Glomerular visceral epithelial cell (primary cell): ENCODE measurements around the gene FANCD2OS.
"Not testable (repeated sequence)": the region's sequence is repeated elsewhere in the genome, so short reads cannot be mapped to it uniquely, and the experiment has no call there.

Source experiments
- DNase-seq: peaks from one replicate; pipeline ENCODE4 v3.0.0-alpha.2; 2016; ENCODE audit errors: extremely low spot score

Gene FANCD2OS

GRCh38 chr3:10108091-10108490 is at the start of gene FANCD2OS:
Gene FANCD2OS (minus strand): TSS chr3:10108255. CDS start chr3:10104774, 3,481 bp downstream.
- DNase-seq = no peak

- no peak for DNase-seq
Measured at GRCh38 chr3:10157031-10157430, 49.0 kb upstream of the FANCD2OS start.

- DNase-seq = no peak
Measured at GRCh38 chr3:10155658-10156057, 47.6 kb upstream of the FANCD2OS start.

GRCh38 chr3:10155123-10155472 is 47.0 kb upstream of the FANCD2OS start:
- no peak for DNase-seq

- DNase-seq = no peak
Measured at GRCh38 chr3:10154335-10155122, 46.5 kb upstream of the FANCD2OS start.

- DNase-seq = no peak
Measured at GRCh38 chr3:10150987-10151386, 42.9 kb upstream of the FANCD2OS start.

GRCh38 chr3:10149226-10149625 is 41.2 kb upstream of the FANCD2OS start:
- no peak for DNase-seq

GRCh38 chr3:10145685-10146084 is 37.6 kb upstream of the FANCD2OS start:
- DNase-seq = no peak

- no peak for DNase-seq
Measured at GRCh38 chr3:10142707-10143560, 34.9 kb upstream of the FANCD2OS start.

- DNase-seq = no peak
Measured at GRCh38 chr3:10140996-10141546, 33.0 kb upstream of the FANCD2OS start.

- no peak for DNase-seq
Measured at GRCh38 chr3:10137178-10137577, 29.1 kb upstream of the FANCD2OS start.

GRCh38 chr3:10136426-10137005 is 28.5 kb upstream of the FANCD2OS start:
- no peak for DNase-seq

GRCh38 chr3:10135872-10136271 is 27.8 kb upstream of the FANCD2OS start:
- DNase-seq = not testable (repeated sequence)

GRCh38 chr3:10122724-10123123 is 14.7 kb upstream of the FANCD2OS start:
- no peak for DNase-seq

- DNase-seq = no peak
Measured at GRCh38 chr3:10121064-10121463, 13.0 kb upstream of the FANCD2OS start.

GRCh38 chr3:10119376-10119775 is 11.3 kb upstream of the FANCD2OS start:
- DNase-seq = no peak

GRCh38 chr3:10116928-10117327 is 8.9 kb upstream of the FANCD2OS start:
- DNase-seq = no peak

- DNase-seq = peak; percentile 67
Measured at GRCh38 chr3:10116138-10116460, 8.0 kb upstream of the FANCD2OS start.

- peak; percentile 95 for DNase-seq
Measured at GRCh38 chr3:10115326-10116137, 7.5 kb upstream of the FANCD2OS start, which contains the start of gene BRK1. Gene BRK1 (plus strand): TSS chr3:10115675. CDS start chr3:10115702, 27 bp downstream.

GRCh38 chr3:10106919-10107318 is 1.1 kb downstream of the FANCD2OS start:
- no peak for DNase-seq

GRCh38 chr3:10099041-10099440 is 9.0 kb downstream of the FANCD2OS start:
- DNase-seq = no peak
